Ecto neural progenitor cell (in vitro differentiated cells): Measurements from ENCODE around the gene ZNF541.

Source experiments
- DNase-seq: peaks from one replicate; pipeline ENCODE4 v3.0.0-alpha.2; 2018; ENCODE audit warnings: low spot score

The ZNF541 gene

DNA sequence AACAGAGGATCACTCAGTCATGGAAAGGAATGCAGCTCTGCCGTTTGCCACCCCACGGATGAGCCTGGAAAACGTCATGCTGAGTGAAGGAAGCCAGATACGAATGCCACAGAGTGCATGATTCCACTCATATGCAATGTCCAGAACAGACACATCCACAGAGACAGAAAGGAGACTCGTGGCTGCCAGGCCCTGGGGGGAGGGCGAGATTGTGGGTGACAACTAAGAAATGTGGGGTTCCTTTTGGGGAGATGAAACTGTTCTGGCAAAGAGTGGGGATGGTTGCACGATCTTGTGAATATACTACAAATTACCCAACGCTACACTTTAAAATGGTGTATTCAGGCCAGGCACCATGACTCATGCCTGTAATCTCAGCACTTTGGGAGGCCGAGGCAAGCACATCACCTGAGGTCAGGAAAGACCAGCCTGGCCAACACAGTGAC is 30.9 kb downstream of the ZNF541 start:
- DNase-seq, result no peak

DNA sequence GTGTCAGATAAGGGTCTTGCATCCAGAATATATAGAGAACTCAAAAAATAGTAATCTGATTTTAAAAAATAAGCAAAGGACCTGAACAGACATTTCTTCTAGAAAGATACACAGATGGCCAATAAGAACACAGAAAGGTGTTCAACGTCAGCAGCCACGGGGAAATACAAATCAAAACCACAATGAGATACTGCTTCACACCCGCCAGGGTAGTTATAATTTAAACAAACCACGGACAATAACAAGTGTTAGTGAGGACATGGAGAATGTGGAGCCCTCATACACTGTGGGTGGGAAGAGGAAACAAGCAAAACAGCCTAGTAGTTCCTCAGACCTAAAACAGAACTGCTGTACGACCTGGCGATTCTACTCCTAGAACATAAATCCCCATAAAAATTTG is 31.4 kb downstream of the ZNF541 start:
- DNase-seq, result no peak

DNA sequence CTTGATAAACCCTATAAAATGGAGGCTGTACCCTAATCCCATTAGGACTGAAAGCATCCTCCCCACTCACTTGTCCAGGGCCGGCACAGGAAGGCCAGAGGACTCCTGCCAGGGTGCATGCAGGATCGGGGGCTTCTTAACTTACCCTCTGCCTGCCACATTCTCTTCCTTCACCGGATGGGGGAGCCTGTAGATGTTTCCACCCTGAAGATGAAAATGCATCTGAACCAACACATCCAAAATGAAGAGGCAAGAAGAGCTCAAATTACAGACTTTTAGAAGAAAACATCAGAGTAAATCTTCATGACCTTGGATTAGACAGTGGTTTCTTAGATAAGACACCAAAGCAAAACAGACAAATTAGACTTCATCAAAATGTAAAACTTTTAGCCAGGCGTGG is 32.2 kb downstream of the ZNF541 start:
- no peak for DNase-seq

DNA sequence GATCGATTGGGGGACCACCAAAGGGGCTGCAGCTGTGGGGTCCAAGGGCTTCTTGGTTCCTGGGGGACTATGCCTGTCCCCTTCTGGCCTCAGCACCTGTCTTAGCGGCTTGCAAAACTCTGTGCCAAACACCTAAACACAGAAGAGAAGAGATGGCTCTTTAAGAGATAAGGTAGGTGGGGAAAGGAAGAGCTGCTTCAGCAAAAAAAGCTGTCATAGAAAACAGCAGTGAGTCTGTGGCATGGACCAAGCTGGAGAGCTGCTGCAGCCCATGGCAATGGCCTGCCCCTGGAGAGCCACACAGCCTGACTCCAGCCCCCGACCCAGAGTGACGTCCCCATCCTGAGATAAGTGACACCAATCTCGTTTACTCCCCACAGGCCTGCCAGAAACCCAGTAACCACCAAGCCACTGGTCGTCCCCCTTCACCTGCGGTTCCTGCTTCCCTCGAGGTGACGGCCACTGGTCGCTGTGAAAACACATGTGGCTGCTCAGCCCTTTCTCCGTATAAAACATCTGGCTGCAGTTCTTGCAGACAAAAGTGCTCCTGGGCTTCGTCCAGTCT is 33.1 kb downstream of the ZNF541 start:
- DNase-seq, result no peak

DNA sequence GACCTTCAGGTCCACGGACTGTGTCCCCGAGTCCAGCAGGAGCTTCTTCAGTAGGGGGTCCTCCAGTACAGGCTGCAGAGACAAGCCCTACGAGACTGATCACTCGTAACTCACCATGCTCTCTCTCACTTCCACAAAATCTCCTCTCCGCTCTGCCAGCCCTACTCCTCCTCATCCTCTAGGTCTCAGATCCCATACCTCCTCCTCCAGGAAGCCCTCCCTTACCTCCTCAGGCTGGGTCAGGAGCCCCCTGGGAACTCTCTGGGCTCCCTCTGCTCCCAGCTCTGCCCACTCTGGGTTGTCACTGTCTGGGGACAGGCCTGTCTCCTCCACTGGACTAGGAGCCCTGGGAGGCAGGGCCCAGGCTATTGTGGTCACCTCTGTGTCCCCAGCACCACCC is 34.1 kb downstream of the ZNF541 start:
- DNase-seq, result no peak

DNA sequence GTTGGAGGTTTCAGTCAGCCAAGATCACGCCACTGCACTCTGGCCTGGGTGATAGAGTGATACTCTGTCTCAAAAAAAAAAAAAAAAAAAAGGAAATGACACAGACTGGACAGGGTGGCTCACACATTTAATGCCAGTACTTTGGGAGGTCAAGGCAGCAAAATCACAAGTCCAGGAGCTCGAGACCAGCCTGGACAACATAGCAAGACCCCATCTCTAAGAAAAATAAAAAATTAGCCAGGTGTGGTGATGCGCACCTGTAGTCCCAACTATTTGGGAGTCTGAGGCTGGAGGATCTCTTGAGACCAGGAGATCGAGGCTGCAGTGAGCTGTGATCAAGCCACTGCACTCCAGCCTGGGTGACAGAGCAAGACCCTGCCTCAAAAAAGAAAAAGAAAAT is 35.5 kb downstream of the ZNF541 start:
- DNase-seq, result no peak

DNA sequence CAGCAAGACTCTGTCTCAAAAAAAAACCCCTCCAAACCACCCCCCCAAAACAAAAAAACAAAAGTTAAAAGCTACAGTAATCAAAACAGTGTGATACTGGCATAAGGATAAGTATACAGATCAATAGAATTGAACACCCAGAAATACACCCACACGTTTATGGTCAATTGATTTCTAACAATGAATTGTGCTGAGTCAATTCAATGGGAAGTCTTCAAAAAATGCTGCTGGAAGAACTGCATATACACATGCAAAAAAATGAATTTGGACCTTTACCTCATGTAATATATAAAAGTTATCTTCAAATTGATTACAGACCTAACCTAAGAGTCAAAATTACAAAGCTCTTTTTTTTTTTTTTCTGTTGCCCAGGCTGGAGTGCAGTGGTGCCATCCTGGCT is 38.3 kb downstream of the ZNF541 start:
- no peak for DNase-seq

DNA sequence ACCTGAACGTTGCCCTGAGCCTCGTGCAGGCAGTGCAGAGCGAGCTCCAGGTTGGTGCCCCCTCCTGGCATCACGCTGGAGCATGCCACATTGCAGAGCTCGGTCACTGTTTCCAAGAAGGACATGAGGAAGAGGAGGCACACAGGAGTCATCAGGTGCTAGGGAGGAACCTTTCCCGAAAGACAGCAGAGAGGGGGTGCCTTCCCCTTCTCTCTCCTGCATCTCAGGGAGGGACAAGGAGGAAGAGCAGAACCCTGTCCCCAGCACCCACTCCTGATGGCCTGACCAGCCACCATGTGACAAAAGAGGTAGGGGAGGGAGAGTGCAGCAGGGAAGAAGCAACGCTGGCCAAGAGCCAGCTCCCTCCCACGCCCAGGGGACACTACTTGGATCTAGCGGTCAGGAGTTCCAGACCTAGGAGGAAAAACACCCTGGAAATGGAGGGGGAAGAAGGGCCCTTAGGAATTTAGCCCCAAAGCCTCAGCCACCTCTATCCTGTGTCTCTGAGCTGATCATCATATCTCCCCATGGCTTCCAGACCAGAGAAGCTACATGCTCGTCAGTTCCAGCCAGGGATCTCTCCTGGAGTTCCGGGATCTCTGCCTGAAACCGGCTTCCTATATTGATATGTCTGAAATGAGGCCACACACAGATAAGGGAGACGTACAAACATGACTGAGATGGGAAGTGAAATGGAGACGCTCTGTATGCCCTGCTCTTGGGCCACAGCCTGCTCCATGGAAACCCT is 41.1 kb downstream of the ZNF541 start:
- DNase-seq, result no peak

DNA sequence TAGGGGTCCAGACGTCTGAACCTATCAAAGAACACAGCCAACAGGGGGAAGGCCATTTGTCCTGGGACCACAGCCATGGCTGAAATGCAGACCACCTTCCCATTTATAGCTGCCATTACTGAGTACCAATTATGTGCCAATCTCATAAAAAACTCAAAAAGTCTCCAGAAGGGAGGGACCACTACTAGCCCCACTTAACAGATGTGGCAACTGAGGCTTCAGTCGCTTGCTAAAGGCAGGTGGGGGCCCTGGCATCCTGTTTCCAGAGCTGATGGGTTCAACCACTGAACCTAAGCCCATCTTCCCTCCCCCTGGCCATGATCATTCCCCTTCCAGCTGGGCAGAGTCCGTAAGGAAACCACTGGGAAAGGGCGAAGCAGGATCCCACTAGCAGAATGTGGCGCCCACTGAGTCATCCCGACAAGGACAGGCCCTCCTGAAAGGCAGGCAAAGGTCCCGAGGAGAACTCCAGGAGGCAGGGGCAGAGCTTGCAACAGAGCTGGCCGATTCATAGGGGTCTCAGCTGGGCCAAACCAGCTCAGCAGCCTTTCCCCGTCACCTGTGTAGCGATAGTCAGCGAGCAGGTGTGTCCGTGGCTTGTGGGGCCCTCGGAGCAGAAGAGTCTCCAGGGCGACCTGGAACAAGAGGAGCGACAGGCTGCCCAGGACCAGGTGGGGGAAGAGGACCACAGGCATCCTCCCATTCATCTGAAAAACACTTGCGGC is 43.8 kb downstream of the ZNF541 start:
- no peak for DNase-seq

DNA sequence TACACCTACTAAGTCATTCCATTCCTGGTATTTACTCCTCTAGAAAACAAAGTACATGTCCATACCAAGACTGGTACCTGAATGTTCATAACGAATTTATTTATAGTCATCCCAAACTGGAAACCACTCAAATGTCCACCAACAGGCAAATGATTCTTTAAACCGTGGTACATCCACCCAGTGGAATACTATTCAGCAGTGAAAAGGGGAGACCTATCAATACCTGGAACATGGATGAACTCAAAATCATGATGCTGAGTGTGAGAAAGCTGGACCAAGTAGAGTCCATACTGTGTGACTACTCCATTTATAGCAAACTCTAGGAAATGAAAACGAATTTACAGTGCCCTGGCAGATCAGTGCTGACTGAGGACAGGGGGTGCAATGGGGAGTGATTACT is 46.1 kb downstream of the ZNF541 start:
- DNase-seq, result no peak

DNA sequence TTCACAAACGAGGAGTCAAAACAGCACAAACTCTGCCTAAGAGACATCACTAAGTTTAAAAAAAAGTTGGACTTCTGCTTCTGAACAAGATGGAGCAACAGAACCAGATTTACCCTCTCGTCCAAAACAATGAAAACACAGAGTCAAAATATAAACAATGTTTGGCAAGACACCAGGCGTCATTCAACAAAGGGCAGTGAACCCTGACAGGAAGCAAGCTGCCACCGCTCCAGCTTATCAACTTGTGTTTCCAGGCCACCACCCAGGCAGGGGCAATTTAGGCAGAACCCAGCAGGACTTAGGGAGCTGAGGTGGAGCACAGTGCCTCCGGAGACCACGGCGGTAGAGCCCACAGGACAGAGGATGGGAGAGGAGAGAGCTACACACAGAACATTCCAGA is 49.5 kb downstream of the ZNF541 start:
- DNase-seq, result no peak
